IMR-90 (cell line): ENCODE data around the gene ANHX. TPM values are rescaled to one million over a fixed set of nuclear protein-coding genes. Genes with fewer than 3 reads are reported as not detected.

Experiments used
- ATAC-seq: fragments of 200-7000 bp; cut with Tn5 transposase; 2 replicates; pipeline ENCODE4 v1.9.1; 2020; ENCODE audit warnings: low read depth, mild to moderate bottlenecking, moderate library complexity
- BruUV-seq: library from RNA; stranded (reverse); fragments of 400-500 nt; replicated peaks from 2 replicates; lab custom pipeline; 2021; lab: Mats Ljungman, UMichigan
- CTCF ChIA-PET: fragments of 300-600 bp; formaldehyde crosslinking; extraction: SDS; loops from one replicate; lab custom pipeline; 2021; ENCODE audit warnings: antibody characterized with exemption; lab: Yijun Ruan, JAX
- POLR2A ChIA-PET: fragments of 300-600 bp; sonication (Branson Sonifier 250); formaldehyde crosslinking; loops from one replicate; lab custom pipeline; 2022; ENCODE audit warnings: antibody characterized with exemption; ENCODE audit not compliant: unreplicated experiment; lab: Charles Lee
- DNase-seq: peaks from one replicate; pipeline ENCODE4 v3.0.0; 2013
- H2AFZ ChIP-seq: replicated peaks from 2 replicates; pipeline ENCODE3; 2013; ENCODE audit warnings: low read length, mild to moderate bottlenecking; ENCODE audit not compliant: poor library complexity
- H2AK5ac ChIP-seq: 2 replicates; pipeline ENCODE4 v1.6.1; 2013; ENCODE audit warnings: low read depth, low read length, inconsistent platforms
- H2AK9ac ChIP-seq: replicated peaks from 2 replicates; pipeline ENCODE3; 2013; ENCODE audit warnings: mild to moderate bottlenecking, low read depth, low read length, moderate library complexity; ENCODE audit not compliant: poor library complexity
- H2BK120ac ChIP-seq: 2 replicates; pipeline ENCODE4 v1.6.1; 2013; ENCODE audit warnings: low read depth, low read length, inconsistent platforms
- H2BK15ac ChIP-seq: 3 replicates; pipeline ENCODE4 v1.6.1; 2013; ENCODE audit warnings: low read depth, low read length, inconsistent platforms
- H2BK20ac ChIP-seq: 2 replicates; pipeline ENCODE4 v1.6.1; 2013; ENCODE audit warnings: low read depth, mild to moderate bottlenecking, inconsistent platforms, low read length, moderate library complexity
- H2BK5ac ChIP-seq: 2 replicates; pipeline ENCODE4 v1.6.1; 2013; ENCODE audit warnings: mild to moderate bottlenecking, low read depth, low read length, inconsistent platforms; ENCODE audit not compliant: poor library complexity, severe bottlenecking
- H3K14ac ChIP-seq: replicated peaks from 2 replicates; pipeline ENCODE4 v1.6.1; 2013; ENCODE audit warnings: low read depth, low read length, inconsistent platforms
- H3K18ac ChIP-seq: 2 replicates; pipeline ENCODE4 v1.6.1; 2013; ENCODE audit warnings: low read depth, low read length, control low read depth
- H3K23ac ChIP-seq: 2 replicates; pipeline ENCODE4 v1.6.1; 2013; ENCODE audit warnings: low read depth, low read length, inconsistent platforms
- H3K27ac ChIP-seq: 2 replicates; pipeline ENCODE4 v1.5.1; 2013; ENCODE audit warnings: mild to moderate bottlenecking, control low read depth, low read length; ENCODE audit not compliant: insufficient read depth
- H3K27me3 ChIP-seq: 2 replicates; pipeline ENCODE4 v1.6.1; 2013; ENCODE audit warnings: low read length; ENCODE audit not compliant: control insufficient read depth, insufficient read depth
- H3K36me3 ChIP-seq: 2 replicates; pipeline ENCODE4 v1.6.1; 2013; ENCODE audit warnings: low read length, mixed read lengths; ENCODE audit not compliant: control insufficient read depth, insufficient read depth
- H3K4ac ChIP-seq: 2 replicates; pipeline ENCODE4 v1.6.1; 2013; ENCODE audit warnings: low read depth, low read length, inconsistent platforms
- H3K4me1 ChIP-seq: 2 replicates; pipeline ENCODE4 v1.6.1; 2013; ENCODE audit warnings: low read length, mixed read lengths; ENCODE audit not compliant: control insufficient read depth, insufficient read depth
- H3K4me2 ChIP-seq: 2 replicates; pipeline ENCODE4 v1.6.1; 2013; ENCODE audit warnings: low read depth, mild to moderate bottlenecking, control low read depth, low read length, moderate library complexity
- H3K4me3 ChIP-seq: 2 replicates; pipeline ENCODE4 v1.5.1; 2013; ENCODE audit warnings: low read depth, mild to moderate bottlenecking, control low read depth, low read length, moderate library complexity; ENCODE audit not compliant: insufficient read depth
- H3K56ac ChIP-seq: 2 replicates; pipeline ENCODE4 v1.6.1; 2013; ENCODE audit warnings: low read length, inconsistent platforms; ENCODE audit not compliant: insufficient read depth; ENCODE audit errors: extremely low read depth
- H3K79me1 ChIP-seq, 2 experiments: 2 replicates each; pipeline ENCODE4 v1.6.1; 2013; ENCODE audit warnings: low read length in 2 of 2, inconsistent platforms in 1 of 2, low read depth in 1 of 2
- H3K9ac ChIP-seq: 2 replicates; pipeline ENCODE4 v1.6.1; 2013; ENCODE audit warnings: low read depth, low read length, control low read depth
- H3K9me1 ChIP-seq: 2 replicates; pipeline ENCODE4 v1.6.1; 2013; ENCODE audit warnings: low read length, inconsistent platforms; ENCODE audit not compliant: insufficient read depth
- H3K9me3 ChIP-seq: 2 replicates; pipeline ENCODE4 v1.6.1; 2013; ENCODE audit warnings: low read length; ENCODE audit not compliant: control insufficient read depth, insufficient read depth
- H4K20me1 ChIP-seq: 2 replicates; pipeline ENCODE4 v1.6.1; 2013; ENCODE audit warnings: low read length, inconsistent platforms; ENCODE audit not compliant: insufficient read depth
- H4K5ac ChIP-seq: 2 replicates; pipeline ENCODE4 v1.6.1; 2013; ENCODE audit warnings: mild to moderate bottlenecking, low read depth, low read length, control low read depth
- H4K8ac ChIP-seq, 2 experiments: 2 replicates each; pipeline ENCODE4 v1.6.1; 2013; ENCODE audit warnings: low read depth in 2 of 2, low read length in 2 of 2, control low read depth in 1 of 2, inconsistent platforms in 1 of 2
- H4K91ac ChIP-seq: 2 replicates; pipeline ENCODE4 v1.6.1; 2013; ENCODE audit warnings: low read depth, low read length, inconsistent platforms; ENCODE audit not compliant: insufficient read depth
- USF2 ChIP-seq: fragments of 150-350 bp; IDR thresholded peaks from 2 replicates; pipeline ENCODE4 v1.6.1; 2017; ENCODE audit warnings: mild to moderate bottlenecking, antibody characterized with exemption, low read length, low read depth
- WGBS, 2 experiments: methylation state at CpG; one replicate each; pipeline versions ENCODE4 v1.1.5 to v1.1.7; 2013; ENCODE audit warnings: missing lambda C conversion rate in 2 of 2; ENCODE audit not compliant: insufficient read length in 1 of 2; ENCODE audit errors: extremely low coverage in 2 of 2; 5-methylcytosine and 5-hydroxymethylcytosine counted together
- dilution Hi-C: fragments of 300-500 bp; cut with HindIII; formaldehyde crosslinking; loops from one replicate; pipeline ENCODE4 v1.14.3; 2018; ENCODE audit warnings: low sequenced_read_pairs; ENCODE audit not compliant: unreplicated experiment
- in situ Hi-C: fragments of 300-500 bp; cut with MboI; formaldehyde crosslinking; loops from 3 replicates; pipeline ENCODE4 v1.14.3; 2019; ENCODE audit warnings: low sequenced_read_pairs, inconsistent platforms, mixed read lengths
- intact Hi-C: fragments of 100-400 bp; cut with micrococcal nuclease; formaldehyde crosslinking; loops from 2 replicates; pipeline ENCODE4 v1.10.0; 2022
- polyA plus RNA-seq, 3 experiments: library from polyadenylated mRNA; depleted of rRNA; stranded (reverse); fragments of >200 nt; gene quantifications; 2 replicates each; pipeline ENCODE4 v1.2.3, GENCODE V29; 2012; ENCODE audit warnings: low replicate concordance in 1 of 3
- total RNA-seq: library from RNA; depleted of rRNA; stranded (reverse); fragments of >200 nt; gene quantifications from 2 replicates; pipeline ENCODE4 v1.2.3, GENCODE V29; 2012

The ANHX gene
- total and polyA plus RNA-seq, 2 of the 4 experiments (the other 2 are of a cell fraction): not detected

- Histone ChIP-seq H2AK5ac (no peak overlapping the region), H4K20me1 (no peaks in the 10 kb centered on the region), H2BK20ac (no peak overlapping the region), H2AFZ (no peak overlapping the region), H3K36me3 (peaks cover 68% of the 10 kb centered on the region), H3K4me2 (no peak overlapping the region), H4K91ac (no peak overlapping the region), H3K27ac (no peak overlapping the region), H3K9me1 (no peaks in the 10 kb centered on the region), H3K14ac (no peak overlapping the region), H3K23ac (no peak overlapping the region), H2BK5ac (no peak overlapping the region), H2BK120ac (no peak overlapping the region), H4K5ac (no peak overlapping the region), H3K18ac (no peak overlapping the region), H3K56ac (no peak overlapping the region), H3K4ac (no peak overlapping the region), H3K4me3 (no peak overlapping the region), H4K8ac (no peak overlapping the region), H2BK15ac (no peak overlapping the region), H3K9me3 (peaks cover 69% of the 10 kb centered on the region), H3K9ac (no peak overlapping the region), H3K27me3 (no peaks in the 10 kb centered on the region), H2AK9ac (no peak overlapping the region), H3K4me1 (no peaks in the 10 kb centered on the region), H3K79me1 (peaks cover 0 to 4% of the 10 kb centered on the region in 2 experiments; a peak in 2 of 4 replicates)
- ATAC-seq (no peak), DNase-seq (no peak)
- ChIA-PET POLR2A (no interaction called here), CTCF (no interaction called here)
- no peak for TF ChIP-seq USF2
- dilution Hi-C loops (no loop called here), intact Hi-C loops (no loop called here), in situ Hi-C loops (no loop called here)
- no TSS peak for BruUV-seq
- WGBS, 2 experiments: 100% methylated on average over 3 of the region's 5 CpGs; no CpG with 5 or more reads in 1 of the 2 experiments
Observed at GRCh38 chr12:133192847-133193246, 42.8 kb downstream of the ANHX start.
